ENCODE measurements around the gene LIPM. TPM values are rescaled to one million over a fixed set of nuclear protein-coding genes. Genes with fewer than 3 reads are reported as not detected.

LIPM gene
- total RNA-seq, 1 experiment from 2014 or later: not detected

GRCh38 chr10:88826388-88826787, 23.9 kb downstream of the LIPM start:
- Histone ChIP-seq H2AFZ (ENCODE audit: low read length) (no peak overlapping the region), H3K4me2 (ENCODE audit: low read length) (no peak overlapping the region), H3K4me3 (ENCODE audit: low read length) (no peak overlapping the region), H3K27me3 (ENCODE audit: low read length) (no peaks in the 10 kb centered on the region), H3K9ac (ENCODE audit: low read length) (no peak overlapping the region), H4K20me1 (ENCODE audit: low read length) (no peaks in the 10 kb centered on the region), H3K9me3 (ENCODE audit: low read length) (no peaks in the 10 kb centered on the region), H3K9me2 (replicated peaks; ENCODE audit: low read length) (no peaks in the 10 kb centered on the region), H3F3A (ENCODE audit: low read length, unreplicated experiment) (no peaks in the 10 kb centered on the region), H3K27ac (ENCODE audit: low read length) (no peak overlapping the region), H3K4me1 (ENCODE audit: insufficient read depth, low read length) (no peaks in the 10 kb centered on the region), H3K36me3 (ENCODE audit: low read depth, low read length) (no peaks in the 10 kb centered on the region), H3K79me2 (ENCODE audit: low read length) (no peaks in the 10 kb centered on the region)
- CTCF ChIA-PET: no interaction called here
- POLR2A ChIA-PET (ENCODE audit: unreplicated experiment): no interaction called here
- TF ChIP-seq EZH2phosphoT487 (IDR thresholded peaks at IDR 0.05; ENCODE audit: borderline replicate concordance, low read length) (no peak), EZH2 (IDR thresholded peaks at IDR 0.05; ENCODE audit: low read length, unreplicated experiment) (no peak), CTCF (conservative IDR thresholded peaks at IDR 0.05; ENCODE audit: low read depth, low read length) (no peak)
- DNase-seq (no peak), ATAC-seq (no peak)
- intact Hi-C loops (cut with micrococcal nuclease): no loop called here
- no TSS peak for BruUV-seq (replicated peaks)

DNA sequence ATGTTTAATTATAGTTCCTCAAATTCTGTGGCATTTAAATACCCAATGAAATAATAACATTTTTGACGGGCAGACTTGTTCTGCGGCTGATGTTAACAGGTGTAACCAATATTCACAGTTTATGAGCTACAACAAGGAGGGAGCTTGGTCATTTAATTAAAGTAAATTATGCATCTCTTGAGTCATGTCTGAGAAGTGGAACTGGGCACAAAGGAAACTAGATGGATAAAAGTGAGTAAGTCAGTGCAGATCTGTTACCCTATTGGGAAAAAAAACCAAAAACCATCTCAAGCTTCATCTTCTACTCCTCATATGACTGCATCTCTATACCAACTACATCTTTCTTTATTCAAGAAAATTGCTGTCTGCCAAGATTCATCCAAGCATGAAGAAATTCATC, 25.1 kb downstream of the LIPM start:
- ChIA-PET CTCF (no interaction called here), POLR2A (ENCODE audit: unreplicated experiment) (no interaction called here)
- no TSS peak for BruUV-seq (replicated peaks)
- no peak for DNase-seq
- Histone ChIP-seq H3K9me3 (ENCODE audit: low read length) (no peaks in the 10 kb centered on the region), H3K4me3 (ENCODE audit: low read length) (no peak overlapping the region), H4K20me1 (ENCODE audit: low read length) (no peaks in the 10 kb centered on the region), H3K27ac (ENCODE audit: low read length) (no peak overlapping the region), H3F3A (ENCODE audit: low read length, unreplicated experiment) (no peaks in the 10 kb centered on the region), H3K36me3 (ENCODE audit: low read depth, low read length) (no peaks in the 10 kb centered on the region), H3K27me3 (ENCODE audit: low read length) (no peaks in the 10 kb centered on the region), H3K9me2 (replicated peaks; ENCODE audit: low read length) (no peaks in the 10 kb centered on the region), H3K4me2 (ENCODE audit: low read length) (no peak overlapping the region), H3K79me2 (ENCODE audit: low read length) (no peaks in the 10 kb centered on the region), H3K4me1 (ENCODE audit: insufficient read depth, low read length) (no peaks in the 10 kb centered on the region), H2AFZ (ENCODE audit: low read length) (no peak overlapping the region), H3K9ac (ENCODE audit: low read length) (no peak overlapping the region)
- ATAC-seq: no peak
- intact Hi-C loops (cut with micrococcal nuclease): no loop called here
- no peak for TF ChIP-seq CTCF (conservative IDR thresholded peaks at IDR 0.05; ENCODE audit: low read depth, low read length)
- TF ChIP-seq EZH2phosphoT487 (IDR thresholded peaks at IDR 0.05; ENCODE audit: borderline replicate concordance, low read length): no peak
- no peak for TF ChIP-seq EZH2 (IDR thresholded peaks at IDR 0.05; ENCODE audit: low read length, unreplicated experiment)

- H3K79me2 ChIP-seq (ENCODE audit: low read length): no peaks in the 10 kb centered on the region
- no peak overlapping the region for H3K27ac ChIP-seq (ENCODE audit: low read length)
- no peak overlapping the region for H3K4me3 ChIP-seq (ENCODE audit: low read length)
- H4K20me1 ChIP-seq (ENCODE audit: low read length): no peaks in the 10 kb centered on the region
- no peaks in the 10 kb centered on the region for H3K9me3 ChIP-seq (ENCODE audit: low read length)
- ChIA-PET POLR2A (ENCODE audit: unreplicated experiment) (no interaction called here), CTCF (no interaction called here)
- H3F3A ChIP-seq (ENCODE audit: low read length, unreplicated experiment): no peaks in the 10 kb centered on the region
- no peaks in the 10 kb centered on the region for H3K27me3 ChIP-seq (ENCODE audit: low read length)
- ATAC-seq (no peak), DNase-seq (no peak)
- intact Hi-C loops (cut with micrococcal nuclease): no loop called here
- H3K4me1 ChIP-seq (ENCODE audit: insufficient read depth, low read length): no peaks in the 10 kb centered on the region
- H3K4me2 ChIP-seq (ENCODE audit: low read length): no peak overlapping the region
- no peak overlapping the region for H3K9ac ChIP-seq (ENCODE audit: low read length)
- BruUV-seq (replicated peaks): no TSS peak
- H2AFZ ChIP-seq (ENCODE audit: low read length): no peak overlapping the region
- no peak for TF ChIP-seq EZH2 (IDR thresholded peaks at IDR 0.05; ENCODE audit: low read length, unreplicated experiment)
- no peak for TF ChIP-seq EZH2phosphoT487 (IDR thresholded peaks at IDR 0.05; ENCODE audit: borderline replicate concordance, low read length)
- no peak for TF ChIP-seq CTCF (conservative IDR thresholded peaks at IDR 0.05; ENCODE audit: low read depth, low read length)
- no peaks in the 10 kb centered on the region for H3K9me2 ChIP-seq (replicated peaks; ENCODE audit: low read length)
- no peaks in the 10 kb centered on the region for H3K36me3 ChIP-seq (ENCODE audit: low read depth, low read length)
Measured at GRCh38 chr10:88828310-88828709, 25.8 kb downstream of the LIPM start.

All from PC-3 (cell line).